ENCODE results near the gene ANKS4B.

GRCh38 chr16:21197112-21197511, 36.4 kb upstream of the ANKS4B start:
- no peak for TF ChIP-seq POLR2A (IDR thresholded peaks at IDR 0.05)
- TF ChIP-seq CTCF (IDR thresholded peaks at IDR 0.05): no peak

Data from body of pancreas (tissue), 4 donors.